Measurements from ENCODE around the gene LILRB5. TPM values are rescaled to one million over a fixed set of nuclear protein-coding genes. Genes with fewer than 3 reads are reported as not detected.

LILRB5 gene
- total and polyA plus RNA-seq, 11 donors: 1.4 to 22.2 (median 3.9) TPM

GRCh38 chr19:54211235-54211634 is 45.8 kb downstream of the LILRB5 start:
- Histone ChIP-seq H3K27me3 (no peaks in the 10 kb centered on the region), H3K4me3 (peak overlapping the region in 1 of 12 donors; percentile 21), H3K9me3 (no peaks in the 10 kb centered on the region), H3K36me3 (peaks cover under 1 to 26% (median 21%) of the 10 kb centered on the region in 9 donors), H3K4me1 (peaks cover 7 to 50% (median 27%) of the 10 kb centered on the region in 12 donors), H3K27ac (peak overlapping the region in 2 of 12 donors; percentile 76 to 91)
- WGBS, 4 donors: 82 to 90% (median 85%) methylated on average over 12 of the region's 12 CpGs
- intact Hi-C loops (cut with DNase I): no loop called here
- ATAC-seq (no peak), DNase-seq (no peak)
- TF ChIP-seq POLR2A (IDR thresholded peaks at IDR 0.05) (no peak), CTCF (IDR thresholded peaks at IDR 0.05) (no peak)

- ATAC-seq: peak; percentile 43 to 75 (median 72)
- peaks cover 2 to 37% (median 31%) of the 10 kb centered on the region in 9 donors for H3K36me3 ChIP-seq
- intact Hi-C loops (cut with DNase I): no loop called here
- no peaks in the 10 kb centered on the region for H3K9me3 ChIP-seq
- H3K4me1 ChIP-seq: peaks cover 9 to 62% (median 37%) of the 10 kb centered on the region in 12 donors
- H3K27me3 ChIP-seq: no peaks in the 10 kb centered on the region
- peak; percentile 69 to 91 (median 85) for DNase-seq
- TF ChIP-seq CTCF (IDR thresholded peaks at IDR 0.05) (no peak), POLR2A (IDR thresholded peaks at IDR 0.05) (no peak)
- WGBS, 4 donors: 34 to 40% (median 36%) methylated on average over 10 of the region's 10 CpGs
- H3K4me3 ChIP-seq: peak overlapping the region in 1 of 12 donors; percentile 21
- peak overlapping the region in 11 of 12 donors; percentile 39 to 91 (median 68) for H3K27ac ChIP-seq
Measured at GRCh38 chr19:54209811-54210494, 47.1 kb downstream of the LILRB5 start.

GRCh38 chr19:54209058-54209810 is 47.8 kb downstream of the LILRB5 start:
- DNase-seq (no peak), ATAC-seq (peak; percentile 2 to 17 (median 7))
- Histone ChIP-seq H3K4me1 (peaks cover 14 to 70% (median 45%) of the 10 kb centered on the region in 12 donors), H3K27me3 (no peaks in the 10 kb centered on the region), H3K9me3 (no peaks in the 10 kb centered on the region), H3K4me3 (peak overlapping the region in 1 of 12 donors; percentile 21), H3K36me3 (peaks cover 2 to 44% (median 38%) of the 10 kb centered on the region in 9 donors), H3K27ac (peak overlapping the region; percentile 5 to 91 (median 68))
- TF ChIP-seq POLR2A (IDR thresholded peaks at IDR 0.05) (no peak), CTCF (IDR thresholded peaks at IDR 0.05) (no peak)
- WGBS, 4 donors: 62 to 73% (median 68%) methylated on average over 8 to 24 of the region's 24 CpGs
- intact Hi-C loops (cut with DNase I): no loop called here

GRCh38 chr19:54208784-54209057 is 48.4 kb downstream of the LILRB5 start:
- Histone ChIP-seq H3K27ac (peak overlapping the region in 10 of 12 donors; percentile 5 to 91 (median 71)), H3K4me1 (peaks cover 14 to 75% (median 47%) of the 10 kb centered on the region in 12 donors), H3K36me3 (peaks cover 2 to 48% (median 44%) of the 10 kb centered on the region in 9 donors), H3K9me3 (no peaks in the 10 kb centered on the region), H3K4me3 (peak overlapping the region in 1 of 12 donors; percentile 21), H3K27me3 (no peaks in the 10 kb centered on the region)
- ATAC-seq: no peak
- TF ChIP-seq POLR2A (IDR thresholded peaks at IDR 0.05) (no peak), CTCF (IDR thresholded peaks at IDR 0.05) (no peak)
- intact Hi-C loops (cut with DNase I): no loop called here
- DNase-seq: no peak
- 77 to 88% (median 84%) methylated on average over 8 of the region's 8 CpGs for WGBS, 4 donors

All from heart left ventricle (tissue), 16 donors.